ENCODE measurements around the gene INPP5A.

DNA sequence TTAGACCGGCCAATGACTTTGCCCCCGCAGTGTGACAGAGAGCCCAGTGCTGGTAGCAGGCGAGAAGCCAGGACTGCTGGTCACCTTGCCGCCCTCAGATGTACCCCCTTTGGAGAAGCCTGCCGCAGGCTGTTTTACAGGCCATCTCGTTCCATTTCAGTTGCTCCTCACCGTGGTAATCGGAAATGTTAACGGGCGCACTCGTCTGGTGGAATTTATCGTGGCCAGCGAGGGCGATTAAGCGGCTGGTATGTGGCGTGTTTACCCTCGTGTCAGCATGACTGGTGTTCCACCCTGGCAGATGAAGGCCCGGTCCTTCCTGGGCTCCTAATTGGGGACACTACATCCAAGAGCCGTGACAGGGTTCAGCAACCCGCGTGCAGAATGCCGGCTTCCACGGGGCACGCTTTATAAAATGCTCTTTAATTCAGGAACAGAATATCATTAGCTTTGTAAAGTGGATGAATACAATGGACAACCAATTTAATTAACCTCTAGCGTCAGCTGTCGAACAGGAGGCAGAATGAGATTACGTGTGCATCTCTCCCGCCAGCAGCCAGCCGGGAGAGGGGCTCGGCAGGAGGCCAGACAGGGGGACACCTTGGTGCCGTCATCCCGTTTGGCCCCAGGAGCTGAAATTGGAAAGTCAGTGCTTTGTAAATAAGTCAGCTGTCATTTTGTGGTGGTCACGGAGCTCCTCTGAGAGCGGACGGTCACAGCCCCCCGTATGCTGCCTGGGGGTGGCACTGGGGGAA, 140.1 kb downstream of the INPP5A start:
- TF ChIP-seq, protein P1, sequence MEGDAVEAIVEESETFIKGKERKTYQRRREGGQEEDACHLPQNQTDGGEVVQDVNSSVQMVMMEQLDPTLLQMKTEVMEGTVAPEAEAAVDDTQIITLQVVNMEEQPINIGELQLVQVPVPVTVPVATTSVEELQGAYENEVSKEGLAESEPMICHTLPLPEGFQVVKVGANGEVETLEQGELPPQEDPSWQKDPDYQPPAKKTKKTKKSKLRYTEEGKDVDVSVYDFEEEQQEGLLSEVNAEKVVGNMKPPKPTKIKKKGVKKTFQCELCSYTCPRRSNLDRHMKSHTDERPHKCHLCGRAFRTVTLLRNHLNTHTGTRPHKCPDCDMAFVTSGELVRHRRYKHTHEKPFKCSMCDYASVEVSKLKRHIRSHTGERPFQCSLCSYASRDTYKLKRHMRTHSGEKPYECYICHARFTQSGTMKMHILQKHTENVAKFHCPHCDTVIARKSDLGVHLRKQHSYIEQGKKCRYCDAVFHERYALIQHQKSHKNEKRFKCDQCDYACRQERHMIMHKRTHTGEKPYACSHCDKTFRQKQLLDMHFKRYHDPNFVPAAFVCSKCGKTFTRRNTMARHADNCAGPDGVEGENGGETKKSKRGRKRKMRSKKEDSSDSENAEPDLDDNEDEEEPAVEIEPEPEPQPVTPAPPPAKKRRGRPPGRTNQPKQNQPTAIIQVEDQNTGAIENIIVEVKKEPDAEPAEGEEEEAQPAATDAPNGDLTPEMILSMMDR (conservative IDR thresholded peaks at IDR 0.05; ENCODE audit: low read length), result no peak
- no peak for TF ChIP-seq EZH2phosphoT487 (IDR thresholded peaks at IDR 0.05; ENCODE audit: borderline replicate concordance)

Measured in Loucy (cell line).